K562 (cell line): Measurements from ENCODE around the gene TTYH2.

Experiments
- CHD4 ChIP-seq: fragments of 200-600 bp; sonication (generic); IDR thresholded peaks from 3 replicates; pipeline ENCODE4 v1.6.1; 2012; ENCODE audit warnings: low read depth, mild to moderate bottlenecking, mixed read lengths, low read length, inconsistent platforms; ENCODE audit not compliant: insufficient read depth, insufficient replicate concordance, poor library complexity, severe bottlenecking
- EGR1 ChIP-seq: fragments of 450-650 bp; conservative IDR thresholded peaks from 2 replicates; pipeline ENCODE4 v1.6.1; 2017; ENCODE audit warnings: mild to moderate bottlenecking
- HMG20A ChIP-seq: fragments of 450-650 bp; formaldehyde crosslinking; conservative IDR thresholded peaks from 2 replicates; pipeline ENCODE4 v1.4.0; 2020; ENCODE audit warnings: mild to moderate bottlenecking, mixed read lengths
- HMG20B ChIP-seq: fragments of 250-450 bp; sonication (Bioruptor Pico); IDR thresholded peaks from 2 replicates; pipeline ENCODE4 v1.5.0; 2021; ENCODE audit warnings: mild to moderate bottlenecking
- KHSRP ChIP-seq: fragments of 450-650 bp; IDR thresholded peaks from 2 replicates; pipeline ENCODE4 v1.6.1; 2017
- MYNN ChIP-seq, 2 experiments: sonication (generic); formaldehyde crosslinking in 1 of 2; IDR thresholded peaks; 2 replicates each; pipeline versions ENCODE4 v1.5.0 to v1.6.1; 2016 to 2020; ENCODE audit warnings: antibody characterized with exemption in 1 of 2, missing genetic modification reagents in 1 of 2
- SIN3A ChIP-seq, 2 experiments: fragments of 150-350 bp in 1 of 2; IDR thresholded peaks; 2 replicates each; pipeline ENCODE4 v1.6.1; 2011 to 2016; ENCODE audit warnings: borderline replicate concordance in 2 of 2, low read depth in 2 of 2, low read length in 2 of 2, mild to moderate bottlenecking in 2 of 2, moderate library complexity in 2 of 2; ENCODE audit not compliant: control insufficient read depth in 1 of 2
- YY1 ChIP-seq, 3 experiments: IDR thresholded peaks; 2 replicates each; pipeline ENCODE4 v1.6.1; 2011; ENCODE audit warnings: low read length in 2 of 3, mild to moderate bottlenecking in 2 of 3, moderate library complexity in 2 of 3, borderline replicate concordance in 1 of 3, control low read depth in 1 of 3, low read depth in 1 of 3; ENCODE audit not compliant: insufficient read depth in 3 of 3, insufficient replicate concordance in 2 of 3, control insufficient read depth in 1 of 3, insufficient read length in 1 of 3; ENCODE audit errors: extremely low read depth in 1 of 3
- ZEB2 ChIP-seq: fragments of 450-650 bp; IDR thresholded peaks from 2 replicates; pipeline ENCODE4 v1.6.1; 2016
- TF ChIP-seq, protein P1 (sequence below), 3 experiments: fragments of 200-800 bp in 1 of 3; fragments of 250-450 bp in 1 of 3; fragments of 450-650 bp in 1 of 3; sonication (Bioruptor Pico) in 1 of 3; sonication (Bioruptor generic) in 1 of 3; formaldehyde crosslinking in 1 of 3; IDR thresholded peaks; 2 replicates each; pipeline versions ENCODE4 v1.6.1 to v1.8.0; 2016 to 2022; ENCODE audit warnings: mild to moderate bottlenecking in 2 of 3, missing genetic modification characterization in 2 of 3, missing compliant biosample characterization in 1 of 3, moderate library complexity in 1 of 3
- TF ChIP-seq, protein P2 (sequence below), 3 experiments: IDR thresholded peaks in 2 of 3; conservative IDR thresholded peaks in 1 of 3; 2 replicates each; pipeline ENCODE4 v1.5.1; 2011 to 2012; ENCODE audit warnings: low read length in 3 of 3, mild to moderate bottlenecking in 3 of 3, control low read depth in 2 of 3, improper control_type of control experiment in 1 of 3, inconsistent platforms in 1 of 3, low read depth in 1 of 3, mixed read lengths in 1 of 3, moderate library complexity in 1 of 3; ENCODE audit not compliant: insufficient read depth in 2 of 3
- TF ChIP-seq, protein P3 (sequence below): fragments of 450-650 bp; IDR thresholded peaks from 2 replicates; pipeline ENCODE4 v1.6.1; 2017; ENCODE audit warnings: antibody characterized with exemption

DNA sequence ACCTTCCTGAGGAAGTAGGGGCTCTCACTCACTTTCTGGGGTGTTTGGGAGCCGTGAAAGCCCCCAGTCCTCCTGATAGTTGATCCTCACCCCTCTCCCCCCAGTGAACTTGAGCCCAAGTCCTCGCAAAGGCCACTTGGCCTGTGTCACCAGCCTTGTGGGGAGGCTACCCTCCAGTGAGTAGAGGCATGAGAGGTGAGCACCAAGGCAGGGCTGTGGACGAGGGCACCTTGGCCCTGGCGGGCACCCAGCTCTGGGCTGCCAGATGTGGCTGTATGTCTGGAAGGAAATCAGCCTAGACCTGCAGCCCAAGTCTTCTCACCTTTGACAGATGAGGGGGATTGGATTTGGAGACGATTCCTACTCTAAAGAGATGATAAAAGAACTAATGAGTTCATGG lies 3.1 kb downstream of the TTYH2 start:
- TF ChIP-seq, protein P1, sequence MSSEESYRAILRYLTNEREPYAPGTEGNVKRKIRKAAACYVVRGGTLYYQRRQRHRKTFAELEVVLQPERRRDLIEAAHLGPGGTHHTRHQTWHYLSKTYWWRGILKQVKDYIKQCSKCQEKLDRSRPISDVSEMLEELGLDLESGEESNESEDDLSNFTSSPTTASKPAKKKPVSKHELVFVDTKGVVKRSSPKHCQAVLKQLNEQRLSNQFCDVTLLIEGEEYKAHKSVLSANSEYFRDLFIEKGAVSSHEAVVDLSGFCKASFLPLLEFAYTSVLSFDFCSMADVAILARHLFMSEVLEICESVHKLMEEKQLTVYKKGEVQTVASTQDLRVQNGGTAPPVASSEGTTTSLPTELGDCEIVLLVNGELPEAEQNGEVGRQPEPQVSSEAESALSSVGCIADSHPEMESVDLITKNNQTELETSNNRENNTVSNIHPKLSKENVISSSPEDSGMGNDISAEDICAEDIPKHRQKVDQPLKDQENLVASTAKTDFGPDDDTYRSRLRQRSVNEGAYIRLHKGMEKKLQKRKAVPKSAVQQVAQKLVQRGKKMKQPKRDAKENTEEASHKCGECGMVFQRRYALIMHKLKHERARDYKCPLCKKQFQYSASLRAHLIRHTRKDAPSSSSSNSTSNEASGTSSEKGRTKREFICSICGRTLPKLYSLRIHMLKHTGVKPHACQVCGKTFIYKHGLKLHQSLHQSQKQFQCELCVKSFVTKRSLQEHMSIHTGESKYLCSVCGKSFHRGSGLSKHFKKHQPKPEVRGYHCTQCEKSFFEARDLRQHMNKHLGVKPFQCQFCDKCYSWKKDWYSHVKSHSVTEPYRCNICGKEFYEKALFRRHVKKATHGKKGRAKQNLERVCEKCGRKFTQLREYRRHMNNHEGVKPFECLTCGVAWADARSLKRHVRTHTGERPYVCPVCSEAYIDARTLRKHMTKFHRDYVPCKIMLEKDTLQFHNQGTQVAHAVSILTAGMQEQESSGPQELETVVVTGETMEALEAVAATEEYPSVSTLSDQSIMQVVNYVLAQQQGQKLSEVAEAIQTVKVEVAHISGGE (CRISPR knock-in tag; IDR thresholded peaks at IDR 0.05) = no peak
- TF ChIP-seq YY1 (IDR thresholded peaks at IDR 0.05; ENCODE audit: borderline replicate concordance in 1 of 3, control insufficient read depth in 1 of 3, extremely low read depth in 1 of 3, insufficient read depth in 3 of 3, insufficient read length in 1 of 3, insufficient replicate concordance in 2 of 3, low read depth in 1 of 3, low read length in 2 of 3) (no peak), MYNN (IDR thresholded peaks at IDR 0.05) (no peak), MYNN (CRISPR knock-in tag; IDR thresholded peaks at IDR 0.05) (no peak), HMG20B (no peak), KHSRP (no peak), EGR1 (no peak), ZEB2 (no peak), HMG20A (CRISPR knock-in tag) (no peak), CHD4 (no peak), SIN3A (IDR thresholded peaks at IDR 0.05; ENCODE audit: borderline replicate concordance in 2 of 2, control insufficient read depth in 1 of 2, low read depth in 2 of 2, low read length in 2 of 2) (no peak)
- TF ChIP-seq, protein P2, sequence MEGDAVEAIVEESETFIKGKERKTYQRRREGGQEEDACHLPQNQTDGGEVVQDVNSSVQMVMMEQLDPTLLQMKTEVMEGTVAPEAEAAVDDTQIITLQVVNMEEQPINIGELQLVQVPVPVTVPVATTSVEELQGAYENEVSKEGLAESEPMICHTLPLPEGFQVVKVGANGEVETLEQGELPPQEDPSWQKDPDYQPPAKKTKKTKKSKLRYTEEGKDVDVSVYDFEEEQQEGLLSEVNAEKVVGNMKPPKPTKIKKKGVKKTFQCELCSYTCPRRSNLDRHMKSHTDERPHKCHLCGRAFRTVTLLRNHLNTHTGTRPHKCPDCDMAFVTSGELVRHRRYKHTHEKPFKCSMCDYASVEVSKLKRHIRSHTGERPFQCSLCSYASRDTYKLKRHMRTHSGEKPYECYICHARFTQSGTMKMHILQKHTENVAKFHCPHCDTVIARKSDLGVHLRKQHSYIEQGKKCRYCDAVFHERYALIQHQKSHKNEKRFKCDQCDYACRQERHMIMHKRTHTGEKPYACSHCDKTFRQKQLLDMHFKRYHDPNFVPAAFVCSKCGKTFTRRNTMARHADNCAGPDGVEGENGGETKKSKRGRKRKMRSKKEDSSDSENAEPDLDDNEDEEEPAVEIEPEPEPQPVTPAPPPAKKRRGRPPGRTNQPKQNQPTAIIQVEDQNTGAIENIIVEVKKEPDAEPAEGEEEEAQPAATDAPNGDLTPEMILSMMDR (IDR thresholded peaks at IDR 0.05 in 2 of 3, conservative IDR thresholded peaks at IDR 0.05 in 1 of 3; ENCODE audit: insufficient read depth in 2 of 3, low read depth in 1 of 3, low read length in 3 of 3) = no peak
- TF ChIP-seq, protein P3, sequence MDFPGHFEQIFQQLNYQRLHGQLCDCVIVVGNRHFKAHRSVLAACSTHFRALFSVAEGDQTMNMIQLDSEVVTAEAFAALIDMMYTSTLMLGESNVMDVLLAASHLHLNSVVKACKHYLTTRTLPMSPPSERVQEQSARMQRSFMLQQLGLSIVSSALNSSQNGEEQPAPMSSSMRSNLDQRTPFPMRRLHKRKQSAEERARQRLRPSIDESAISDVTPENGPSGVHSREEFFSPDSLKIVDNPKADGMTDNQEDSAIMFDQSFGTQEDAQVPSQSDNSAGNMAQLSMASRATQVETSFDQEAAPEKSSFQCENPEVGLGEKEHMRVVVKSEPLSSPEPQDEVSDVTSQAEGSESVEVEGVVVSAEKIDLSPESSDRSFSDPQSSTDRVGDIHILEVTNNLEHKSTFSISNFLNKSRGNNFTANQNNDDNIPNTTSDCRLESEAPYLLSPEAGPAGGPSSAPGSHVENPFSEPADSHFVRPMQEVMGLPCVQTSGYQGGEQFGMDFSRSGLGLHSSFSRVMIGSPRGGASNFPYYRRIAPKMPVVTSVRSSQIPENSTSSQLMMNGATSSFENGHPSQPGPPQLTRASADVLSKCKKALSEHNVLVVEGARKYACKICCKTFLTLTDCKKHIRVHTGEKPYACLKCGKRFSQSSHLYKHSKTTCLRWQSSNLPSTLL = no peak
